CD8-positive, alpha-beta memory T cell (primary cell): ENCODE results near the gene AUTS2. TPM values are rescaled to one million over a fixed set of nuclear protein-coding genes. Genes with fewer than 3 reads are reported as not detected.

Experiments used
- CTCF ChIA-PET: fragments of 350-600 bp; sonication (Branson Sonifier 250); formaldehyde crosslinking; loops from one replicate; lab custom pipeline; 2021; ENCODE audit warnings: antibody characterized with exemption; lab: Charles Lee
- POLR2A ChIA-PET: fragments of 350-600 bp; sonication (Branson Sonifier 250); formaldehyde crosslinking; loops from one replicate; lab custom pipeline; 2021; ENCODE audit warnings: antibody characterized with exemption; lab: Charles Lee
- DNase-seq, 5 donors: peaks; one replicate each; pipeline versions ENCODE4 v3.0.0 to v3.0.0-alpha.2; 2020 to 2022; ENCODE audit warnings: mixed read lengths in 1 of 5
- H3K27ac ChIP-seq: one replicate; pipeline ENCODE4 v1.7.0; 2013; ENCODE audit warnings: low read depth, mild to moderate bottlenecking, low read length, moderate library complexity
- H3K27me3 ChIP-seq: 2 replicates; pipeline ENCODE4 v1.7.0; 2013; ENCODE audit warnings: low read length, mild to moderate bottlenecking; ENCODE audit not compliant: insufficient read depth, poor library complexity, severe bottlenecking
- H3K36me3 ChIP-seq: 2 replicates; pipeline ENCODE4 v1.7.0; 2013; ENCODE audit warnings: mild to moderate bottlenecking, low read length, moderate library complexity; ENCODE audit not compliant: insufficient read depth
- H3K4me1 ChIP-seq: 2 replicates; pipeline ENCODE4 v1.7.0; 2013; ENCODE audit warnings: mild to moderate bottlenecking, low read length, moderate library complexity; ENCODE audit not compliant: insufficient read depth
- H3K4me3 ChIP-seq: 2 replicates; pipeline ENCODE4 v1.7.0; 2013; ENCODE audit warnings: mild to moderate bottlenecking, low read length
- H3K9me3 ChIP-seq: 2 replicates; pipeline ENCODE4 v1.7.0; 2013; ENCODE audit warnings: mild to moderate bottlenecking, low read length
- H3K27ac Mint-ChIP-seq, 8 donors: one replicate each; pipeline ENCODE4 v1.8.0; 2020 to 2021; ENCODE audit warnings: mixed read lengths in 8 of 8, mild to moderate bottlenecking in 6 of 8, inconsistent platforms in 3 of 8, moderate library complexity in 3 of 8
- H3K27me3 Mint-ChIP-seq, 2 donors: one replicate each; pipeline ENCODE4 v1.8.0; 2020 to 2021; ENCODE audit warnings: mixed read lengths in 2 of 2, mild to moderate bottlenecking in 1 of 2, moderate library complexity in 1 of 2
- H3K36me3 Mint-ChIP-seq, 3 donors: one replicate each; pipeline ENCODE4 v1.8.0; 2020 to 2021; ENCODE audit warnings: mixed read lengths in 3 of 3, inconsistent platforms in 1 of 3, mild to moderate bottlenecking in 1 of 3
- H3K4me1 Mint-ChIP-seq, 3 donors: one replicate each; pipeline ENCODE4 v1.8.0; 2020 to 2021; ENCODE audit warnings: mixed read lengths in 3 of 3, inconsistent platforms in 1 of 3, mild to moderate bottlenecking in 1 of 3
- H3K4me3 Mint-ChIP-seq, 7 donors: one replicate each; pipeline ENCODE4 v1.8.0; 2020 to 2021; ENCODE audit warnings: mixed read lengths in 7 of 7, mild to moderate bottlenecking in 6 of 7, moderate library complexity in 4 of 7, inconsistent platforms in 2 of 7
- H3K9me3 Mint-ChIP-seq, 5 donors: one replicate each; pipeline ENCODE4 v1.8.0; 2020 to 2022; ENCODE audit warnings: mixed read lengths in 5 of 5, mild to moderate bottlenecking in 3 of 5, moderate library complexity in 2 of 5, inconsistent platforms in 1 of 5
- polyA plus RNA-seq: library from polyadenylated mRNA; unstranded; fragments of 300-500 nt; fragmentation: Illumina TruSeq; gene quantifications from one replicate; pipeline ENCODE4 v1.2.3, GENCODE V29; 2021
- total RNA-seq, 2 experiments: library from RNA; stranded (reverse); gene quantifications; one replicate each; pipeline ENCODE4 v1.2.3, GENCODE V29; 2021

The AUTS2 gene
- total and polyA plus RNA-seq, 3 experiments from 2014 or later = 4.4 to 9.9 (median 5.3) TPM

- no peaks in the 10 kb centered on the region for H3K36me3 Mint-ChIP-seq
- H3K27ac Mint-ChIP-seq = no peak overlapping the region
- no peak overlapping the region for H3K4me3 Mint-ChIP-seq
- ChIA-PET POLR2A (no interaction called here), CTCF (no interaction called here)
- H3K36me3 ChIP-seq = no peaks in the 10 kb centered on the region
- H3K9me3 Mint-ChIP-seq = no peaks in the 10 kb centered on the region
- no peak for DNase-seq
- H3K9me3 ChIP-seq = no peaks in the 10 kb centered on the region
- H3K4me1 ChIP-seq = no peaks in the 10 kb centered on the region
- no peak overlapping the region for H3K4me3 ChIP-seq
- H3K4me1 Mint-ChIP-seq = no peaks in the 10 kb centered on the region
- no peaks in the 10 kb centered on the region for H3K27me3 ChIP-seq
- H3K27ac ChIP-seq = no peak overlapping the region
- no peaks in the 10 kb centered on the region for H3K27me3 Mint-ChIP-seq
Measured at GRCh38 chr7:70384024-70384423, 785.7 kb downstream of the AUTS2 start.

DNA sequence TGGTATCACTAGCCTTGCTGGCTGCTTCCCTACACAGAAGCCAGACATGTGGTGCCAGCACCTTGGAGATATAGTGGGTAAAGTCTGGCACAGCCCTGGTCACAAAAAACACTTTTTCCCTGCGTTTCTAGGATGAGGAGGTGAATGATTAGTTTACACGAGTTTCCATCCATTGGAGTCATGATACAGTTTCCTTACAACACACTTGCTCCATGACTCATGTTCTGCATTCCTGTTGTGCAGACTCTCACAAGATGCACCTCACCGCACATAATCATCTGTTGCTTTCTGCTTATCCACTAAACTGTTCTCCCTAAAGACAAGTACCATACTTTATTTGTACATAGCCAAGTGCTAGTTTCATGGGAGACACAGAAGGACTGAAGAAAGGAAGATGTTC lies 786.6 kb downstream of the AUTS2 start:
- H3K27me3 Mint-ChIP-seq = no peaks in the 10 kb centered on the region
- H3K4me3 Mint-ChIP-seq = no peak overlapping the region
- H3K9me3 ChIP-seq = no peaks in the 10 kb centered on the region
- no peak overlapping the region for H3K27ac Mint-ChIP-seq
- H3K4me3 ChIP-seq = no peak overlapping the region
- H3K4me1 ChIP-seq = no peaks in the 10 kb centered on the region
- ChIA-PET POLR2A (no interaction called here), CTCF (no interaction called here)
- no peaks in the 10 kb centered on the region for H3K27me3 ChIP-seq
- no peak for DNase-seq
- no peaks in the 10 kb centered on the region for H3K4me1 Mint-ChIP-seq
- H3K9me3 Mint-ChIP-seq = no peaks in the 10 kb centered on the region
- H3K36me3 ChIP-seq = no peaks in the 10 kb centered on the region
- no peak overlapping the region for H3K27ac ChIP-seq
- no peaks in the 10 kb centered on the region for H3K36me3 Mint-ChIP-seq

- POLR2A ChIA-PET = no interaction called here
- H3K27me3 Mint-ChIP-seq = peaks cover 0 to 3% of the 10 kb centered on the region in 2 donors
- CTCF ChIA-PET = no interaction called here
- Histone ChIP-seq H3K27ac (no peak overlapping the region), H3K36me3 (no peaks in the 10 kb centered on the region), H3K9me3 (no peaks in the 10 kb centered on the region), H3K4me3 (no peak overlapping the region), H3K4me1 (no peaks in the 10 kb centered on the region), H3K27me3 (no peaks in the 10 kb centered on the region)
- no peak for DNase-seq
- H3K27ac Mint-ChIP-seq = no peak overlapping the region
- H3K4me3 Mint-ChIP-seq = no peak overlapping the region
- H3K9me3 Mint-ChIP-seq = no peaks in the 10 kb centered on the region
- no peaks in the 10 kb centered on the region for H3K36me3 Mint-ChIP-seq
- no peaks in the 10 kb centered on the region for H3K4me1 Mint-ChIP-seq
Measured at GRCh38 chr7:70387217-70387616, 788.9 kb downstream of the AUTS2 start.

GRCh38 chr7:70389531-70390151 lies 791.4 kb downstream of the AUTS2 start:
- no peak for DNase-seq
- H3K27ac Mint-ChIP-seq = no peak overlapping the region
- no peaks in the 10 kb centered on the region for H3K4me1 ChIP-seq
- no peaks in the 10 kb centered on the region for H3K27me3 ChIP-seq
- no peak overlapping the region for H3K4me3 Mint-ChIP-seq
- no peak overlapping the region for H3K4me3 ChIP-seq
- no peaks in the 10 kb centered on the region for H3K9me3 Mint-ChIP-seq
- H3K27ac ChIP-seq = no peak overlapping the region
- POLR2A ChIA-PET = no interaction called here
- H3K36me3 ChIP-seq = no peaks in the 10 kb centered on the region
- no peaks in the 10 kb centered on the region for H3K4me1 Mint-ChIP-seq
- no peaks in the 10 kb centered on the region for H3K36me3 Mint-ChIP-seq
- CTCF ChIA-PET = no interaction called here
- H3K27me3 Mint-ChIP-seq = peaks cover 0 to 3% of the 10 kb centered on the region in 2 donors
- no peaks in the 10 kb centered on the region for H3K9me3 ChIP-seq

GRCh38 chr7:70390251-70390650 lies 792.0 kb downstream of the AUTS2 start:
- H3K9me3 ChIP-seq = no peaks in the 10 kb centered on the region
- Mint-ChIP-seq H3K4me3 (no peak overlapping the region), H3K27me3 (peaks cover 0 to 3% of the 10 kb centered on the region in 2 donors), H3K9me3 (no peaks in the 10 kb centered on the region), H3K4me1 (no peaks in the 10 kb centered on the region), H3K36me3 (no peaks in the 10 kb centered on the region), H3K27ac (peak overlapping the region in 1 of 8 donors; percentile 35)
- H3K27me3 ChIP-seq = no peaks in the 10 kb centered on the region
- DNase-seq = no peak
- no peaks in the 10 kb centered on the region for H3K4me1 ChIP-seq
- POLR2A ChIA-PET = no interaction called here
- no peak overlapping the region for H3K27ac ChIP-seq
- CTCF ChIA-PET = no interaction called here
- no peak overlapping the region for H3K4me3 ChIP-seq
- no peaks in the 10 kb centered on the region for H3K36me3 ChIP-seq

GRCh38 chr7:70392256-70392876 lies 794.1 kb downstream of the AUTS2 start:
- Histone ChIP-seq H3K9me3 (no peaks in the 10 kb centered on the region), H3K36me3 (no peaks in the 10 kb centered on the region), H3K4me3 (no peak overlapping the region), H3K27ac (no peak overlapping the region), H3K4me1 (no peaks in the 10 kb centered on the region), H3K27me3 (no peaks in the 10 kb centered on the region)
- Mint-ChIP-seq H3K36me3 (no peaks in the 10 kb centered on the region), H3K9me3 (no peaks in the 10 kb centered on the region), H3K27ac (no peak overlapping the region), H3K4me1 (no peaks in the 10 kb centered on the region), H3K27me3 (peaks cover 0 to 3% of the 10 kb centered on the region in 2 donors), H3K4me3 (no peak overlapping the region)
- POLR2A ChIA-PET = no interaction called here
- DNase-seq = no peak
- CTCF ChIA-PET = no interaction called here

GRCh38 chr7:70392877-70393435 lies 794.7 kb downstream of the AUTS2 start:
- no peaks in the 10 kb centered on the region for H3K9me3 Mint-ChIP-seq
- Histone ChIP-seq H3K4me3 (no peak overlapping the region), H3K4me1 (no peaks in the 10 kb centered on the region), H3K9me3 (no peaks in the 10 kb centered on the region), H3K27ac (no peak overlapping the region), H3K27me3 (no peaks in the 10 kb centered on the region), H3K36me3 (no peaks in the 10 kb centered on the region)
- H3K27ac Mint-ChIP-seq = peak overlapping the region in 1 of 8 donors; percentile 54
- no peak overlapping the region for H3K4me3 Mint-ChIP-seq
- no peaks in the 10 kb centered on the region for H3K36me3 Mint-ChIP-seq
- no peaks in the 10 kb centered on the region for H3K4me1 Mint-ChIP-seq
- no peak for DNase-seq
- H3K27me3 Mint-ChIP-seq = peaks cover 0 to 3% of the 10 kb centered on the region in 2 donors
- CTCF ChIA-PET = no interaction called here
- POLR2A ChIA-PET = no interaction called here

DNA sequence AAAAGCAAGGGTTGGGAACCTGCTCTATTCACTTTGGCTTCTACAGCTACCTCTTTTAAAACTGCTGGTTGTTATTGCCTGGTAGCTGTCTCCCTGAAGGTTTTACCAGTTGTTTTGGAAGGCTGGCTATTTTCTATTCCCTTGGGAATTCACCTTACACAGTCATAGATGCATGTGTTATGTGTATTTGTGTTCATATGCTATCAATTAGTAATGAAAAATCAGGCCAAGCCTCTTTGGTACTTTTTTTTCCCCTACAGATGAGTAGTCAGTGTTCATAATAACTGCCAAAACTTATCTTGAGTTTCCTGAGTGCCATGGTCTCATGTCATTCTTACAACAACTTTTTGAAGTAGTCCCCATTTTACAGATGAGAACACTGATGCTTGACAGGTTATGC lies 795.7 kb downstream of the AUTS2 start:
- Histone ChIP-seq H3K4me3 (no peak overlapping the region), H3K36me3 (no peaks in the 10 kb centered on the region), H3K9me3 (no peaks in the 10 kb centered on the region), H3K27ac (no peak overlapping the region), H3K4me1 (no peaks in the 10 kb centered on the region), H3K27me3 (no peaks in the 10 kb centered on the region)
- H3K4me1 Mint-ChIP-seq = no peaks in the 10 kb centered on the region
- no peak for DNase-seq
- peaks cover 0 to 3% of the 10 kb centered on the region in 2 donors for H3K27me3 Mint-ChIP-seq
- no peak overlapping the region for H3K27ac Mint-ChIP-seq
- no peaks in the 10 kb centered on the region for H3K36me3 Mint-ChIP-seq
- H3K9me3 Mint-ChIP-seq = no peaks in the 10 kb centered on the region
- POLR2A ChIA-PET = no interaction called here
- no peak overlapping the region for H3K4me3 Mint-ChIP-seq
- CTCF ChIA-PET = no interaction called here
